T-cell (primary cell): Measurements from ENCODE around the gene SEL1L. TPM values are rescaled to one million over a fixed set of nuclear protein-coding genes. Genes with fewer than 3 reads are reported as not detected.

Experiments used
- ATAC-seq, 4 experiments: fragments of 200-7000 bp in 3 of 4; fragments of 150-1000 bp in 1 of 4; cut with Tn5 transposase; replicated peaks in 1 of 4; 1 replicate in 3 of 4; 2 replicates in 1 of 4; pipeline ENCODE4 v1.10.0; 2021; ENCODE audit warnings: moderate library complexity in 3 of 4, mild to moderate bottlenecking in 2 of 4, moderate number of reproducible peaks in 1 of 4
- CTCF ChIA-PET, 2 donors: fragments of 300-600 bp; sonication (Branson Sonifier 250); formaldehyde crosslinking; loops; one replicate each; lab custom pipeline; 2022; ENCODE audit warnings: antibody characterized with exemption in 2 of 2; lab: Charles Lee
- POLR2A ChIA-PET, 2 donors: fragments of 300-600 bp; sonication (Branson Sonifier 250); formaldehyde crosslinking; loops; one replicate each; lab custom pipeline; 2022; ENCODE audit warnings: antibody characterized with exemption in 2 of 2; lab: Charles Lee
- DNase-seq, 35 experiments: peaks; one replicate each; pipeline versions ENCODE4 v3.0.0 to v3.0.0-alpha.2; 2013 to 2023
- H3K27ac ChIP-seq: one replicate; pipeline ENCODE4 v1.5.1; 2013; ENCODE audit warnings: low read length
- H3K27me3 ChIP-seq, 2 experiments: replicated peaks in 1 of 2; 1 replicate in 1 of 2; 2 replicates in 1 of 2; pipeline versions ENCODE4 v1.6.1 to v1.7.0; 2013; ENCODE audit warnings: low read length in 1 of 2, mixed read lengths in 1 of 2; ENCODE audit not compliant: control insufficient read depth in 2 of 2, insufficient read depth in 2 of 2; ENCODE audit errors: extremely low read depth in 1 of 2
- H3K36me3 ChIP-seq, 2 donors: 1 replicate in 1 of 2; 2 replicates in 1 of 2; pipeline versions ENCODE4 v1.6.1 to v1.7.0; 2013; ENCODE audit warnings: low read length in 1 of 2; ENCODE audit not compliant: control insufficient read depth in 2 of 2, insufficient read depth in 1 of 2; ENCODE audit errors: extremely low read depth in 1 of 2
- H3K4me1 ChIP-seq, 2 experiments: 1 replicate in 1 of 2; 2 replicates in 1 of 2; pipeline versions ENCODE4 v1.6.1 to v1.7.0; 2013; ENCODE audit warnings: low read length in 2 of 2, mixed read lengths in 1 of 2; ENCODE audit not compliant: insufficient read depth in 2 of 2, control insufficient read depth in 1 of 2; ENCODE audit errors: extremely low read depth in 1 of 2
- H3K4me3 ChIP-seq, 2 donors: 1 replicate in 1 of 2; 2 replicates in 1 of 2; pipeline versions ENCODE4 v1.5.1 to v1.7.0; 2013; ENCODE audit warnings: mild to moderate bottlenecking in 2 of 2, low read length in 1 of 2, moderate library complexity in 1 of 2; ENCODE audit not compliant: control insufficient read depth in 1 of 2; ENCODE audit errors: extremely low read depth in 1 of 2
- H3K9me3 ChIP-seq: 2 replicates; pipeline ENCODE4 v1.7.0; 2013
- H3K27ac Mint-ChIP-seq, 2 donors: one replicate each; pipeline ENCODE4 v1.8.0; 2020 to 2021; ENCODE audit warnings: mild to moderate bottlenecking in 2 of 2, mixed read lengths in 2 of 2
- H3K27me3 Mint-ChIP-seq, 2 donors: one replicate each; pipeline ENCODE4 v1.8.0; 2021 to 2022; ENCODE audit warnings: mixed read lengths in 2 of 2
- H3K36me3 Mint-ChIP-seq: one replicate; pipeline ENCODE4 v1.8.0; 2021; ENCODE audit warnings: mixed read lengths
- H3K4me1 Mint-ChIP-seq, 3 donors: one replicate each; pipeline ENCODE4 v1.8.0; 2020 to 2022; ENCODE audit warnings: mixed read lengths in 3 of 3, mild to moderate bottlenecking in 1 of 3
- H3K4me3 Mint-ChIP-seq, 3 donors: one replicate each; pipeline ENCODE4 v1.8.0; 2020 to 2022; ENCODE audit warnings: mild to moderate bottlenecking in 3 of 3, mixed read lengths in 3 of 3, moderate library complexity in 3 of 3
- H3K9me3 Mint-ChIP-seq, 3 donors: one replicate each; pipeline ENCODE4 v1.8.0; 2020 to 2022; ENCODE audit warnings: mixed read lengths in 3 of 3
- WGBS: methylation state at CpG from one replicate; pipeline ENCODE4 v1.1.5; 2013; ENCODE audit warnings: missing lambda C conversion rate; ENCODE audit not compliant: insufficient coverage; 5-methylcytosine and 5-hydroxymethylcytosine counted together
- total RNA-seq, 35 experiments: library from RNA in 6 of 35; stranded (reverse) in 6 of 35; fragments of 120-200 nt in 1 of 35; gene quantifications; one replicate each; pipeline versions ENCODE4 v1.2.1 to v1.2.4 and lab custom pipeline; 2013 to 2026

Gene SEL1L
- total RNA-seq (10 to 100 TPM; 44.2 to 55.2 (median 52.7) TPM), total RNA-seq (lab: John Stamatoyannopoulos, UW) (48.7 to 190 (median 113) reads per million in 29 experiments)
- 40.2 TPM for total RNA-seq (2013)

DNA sequence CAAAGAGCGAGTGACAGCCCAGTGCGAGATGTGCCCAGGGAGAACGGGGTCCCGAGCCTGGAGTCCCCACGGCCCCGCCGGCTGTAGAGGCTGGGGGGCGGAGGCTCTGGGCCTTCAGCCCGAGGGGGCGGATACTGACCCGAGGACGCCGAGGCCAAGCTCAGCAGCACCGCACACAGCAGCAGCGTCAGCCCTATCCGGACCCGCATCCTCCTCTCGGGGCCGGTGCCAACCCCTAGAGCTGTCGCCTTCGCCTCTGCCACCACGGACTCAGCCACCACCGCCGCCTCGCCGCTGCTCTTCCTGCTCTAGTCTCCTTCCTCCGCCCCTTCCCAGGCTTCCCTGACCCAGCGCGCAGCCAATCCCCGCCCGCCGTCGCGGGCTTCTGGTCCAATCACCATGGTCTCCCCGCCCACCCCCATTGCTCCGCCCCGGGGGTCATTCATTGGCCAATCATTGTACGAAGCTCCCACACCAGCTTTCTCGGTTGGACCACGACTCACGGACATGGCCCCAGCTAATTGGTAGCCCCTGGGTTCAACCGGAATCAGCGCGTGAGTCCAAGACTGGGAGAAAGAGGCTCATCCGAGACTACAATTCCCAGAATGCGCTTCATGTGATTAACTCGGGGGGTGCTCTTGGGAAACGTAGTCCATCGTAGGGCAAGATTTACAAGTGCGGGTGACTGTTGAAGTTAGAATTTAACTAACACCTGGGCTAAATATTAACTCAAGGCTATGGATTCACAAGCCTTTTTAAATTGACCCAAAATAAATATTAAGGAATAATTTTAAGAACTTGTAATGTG is at the start of gene SEL1L:
Gene SEL1L (minus strand): TSS at position 318 of the 808 bp plus-strand sequence. CDS start 109 bp downstream, at position 209.
- ATAC-seq (peak; percentile 94 to 98 (median 96)), DNase-seq (peak; percentile 96 to 100 (median 99))
- CTCF ChIA-PET = interaction anchor here in 1 of 2 donors (0.8 kb wide), 1 partner anchor 315 kb away, joined by 4 read pairs; no protein-coding TSS in a partner anchor
- H3K27me3 Mint-ChIP-seq = peaks cover 0 to 7% of the 10 kb centered on the region in 2 donors
- peaks cover 0 to 4% (median 0%) of the 10 kb centered on the region in 3 donors for H3K9me3 Mint-ChIP-seq
- H3K27me3 ChIP-seq = peaks cover 0 to under 1% of the 10 kb centered on the region in 2 experiments
- no peaks in the 10 kb centered on the region for H3K9me3 ChIP-seq
- H3K36me3 Mint-ChIP-seq = no peaks in the 10 kb centered on the region
- H3K4me1 ChIP-seq = peaks cover 12 to 23% of the 10 kb centered on the region in 2 experiments
- WGBS = under 1% methylated on average over 44 of the region's 50 CpGs
- H3K27ac Mint-ChIP-seq = peak within 1 kb of the TSS; percentile 80 to 84
- peak within 1 kb of the TSS; percentile 64 for H3K27ac ChIP-seq
- POLR2A ChIA-PET = interaction anchor here in 1 of 2 donors (0.5 to 1.4 kb wide), 6 partner anchors 11 to 315 kb away, joined by 3 to 12 read pairs (median 5); partner anchors contain the start of gene GTF2A1
- H3K4me3 ChIP-seq = peak within 1 kb of the TSS; percentile 90 to 96
- peak within 1 kb of the TSS; percentile 84 to 96 (median 93) for H3K4me3 Mint-ChIP-seq
- peaks cover 59 to 62% (median 62%) of the 10 kb centered on the region in 3 donors for H3K4me1 Mint-ChIP-seq
- no peaks in the 10 kb centered on the region for H3K36me3 ChIP-seq

DNA sequence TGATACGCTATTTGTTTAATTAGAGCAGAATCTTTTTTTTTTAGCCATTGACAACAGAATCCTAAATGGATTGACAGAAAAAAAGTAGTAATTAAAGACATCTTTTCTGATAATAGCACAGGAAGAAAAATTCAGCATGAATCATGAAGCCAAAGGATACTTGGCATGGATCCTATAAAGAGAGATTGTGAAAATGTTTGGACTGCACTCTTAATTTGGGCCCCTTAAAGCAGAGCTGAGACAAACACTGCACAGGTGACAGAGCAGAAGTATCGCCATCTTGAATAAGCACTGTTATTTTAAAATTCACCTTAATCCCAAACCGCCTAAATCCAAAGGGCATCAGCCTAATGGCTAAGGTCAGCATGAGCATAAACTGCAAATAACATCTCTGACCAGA is 48.8 kb upstream of the SEL1L start:
- no peaks in the 10 kb centered on the region for H3K4me1 Mint-ChIP-seq
- Histone ChIP-seq H3K9me3 (no peaks in the 10 kb centered on the region), H3K27ac (no peak overlapping the region), H3K27me3 (no peaks in the 10 kb centered on the region), H3K36me3 (no peaks in the 10 kb centered on the region), H3K4me3 (no peak overlapping the region), H3K4me1 (no peaks in the 10 kb centered on the region)
- no peaks in the 10 kb centered on the region for H3K36me3 Mint-ChIP-seq
- DNase-seq (no peak), ATAC-seq (no peak)
- WGBS = 92% methylated on average over 2 of the region's 3 CpGs
- ChIA-PET CTCF (no interaction called here), POLR2A (no interaction called here)
- peaks cover 0 to 4% (median 4%) of the 10 kb centered on the region in 3 donors for H3K9me3 Mint-ChIP-seq
- H3K27ac Mint-ChIP-seq = no peak overlapping the region
- no peak overlapping the region for H3K4me3 Mint-ChIP-seq
- H3K27me3 Mint-ChIP-seq = peaks cover 5 to 35% of the 10 kb centered on the region in 2 donors

DNA sequence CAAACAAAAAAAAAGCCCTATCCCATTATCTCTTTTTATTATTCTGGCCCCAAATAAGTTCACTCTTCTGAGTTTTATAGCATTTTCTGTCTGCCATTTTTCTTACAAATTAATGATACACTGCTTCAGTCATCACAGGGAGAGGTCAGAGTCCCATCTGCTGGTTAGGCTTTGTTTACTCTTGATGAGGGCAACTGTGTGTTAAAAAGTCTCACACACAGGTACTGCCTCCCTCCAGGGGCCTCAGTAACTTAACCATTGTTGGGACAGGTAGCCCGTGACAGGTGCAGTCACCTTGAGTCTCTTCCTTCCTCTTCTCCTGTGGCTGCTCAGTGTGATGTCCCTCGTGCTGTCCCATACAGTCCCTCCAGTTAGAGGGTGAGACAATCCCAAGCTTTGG is 45.5 kb upstream of the SEL1L start:
- DNase-seq (no peak), ATAC-seq (no peak)
- peaks cover 7 to 39% of the 10 kb centered on the region in 2 donors for H3K27me3 Mint-ChIP-seq
- H3K27me3 ChIP-seq = no peaks in the 10 kb centered on the region
- no CpG with 5 or more reads among the region's 2 CpGs for WGBS
- no peaks in the 10 kb centered on the region for H3K36me3 ChIP-seq
- H3K27ac Mint-ChIP-seq = no peak overlapping the region
- POLR2A ChIA-PET = no interaction called here
- H3K4me3 Mint-ChIP-seq = no peak overlapping the region
- no peak overlapping the region for H3K4me3 ChIP-seq
- H3K9me3 ChIP-seq = no peaks in the 10 kb centered on the region
- H3K4me1 ChIP-seq = no peaks in the 10 kb centered on the region
- H3K36me3 Mint-ChIP-seq = no peaks in the 10 kb centered on the region
- H3K27ac ChIP-seq = no peak overlapping the region
- CTCF ChIA-PET = no interaction called here
- H3K9me3 Mint-ChIP-seq = peaks cover 0 to 4% (median 4%) of the 10 kb centered on the region in 3 donors
- no peaks in the 10 kb centered on the region for H3K4me1 Mint-ChIP-seq

DNA sequence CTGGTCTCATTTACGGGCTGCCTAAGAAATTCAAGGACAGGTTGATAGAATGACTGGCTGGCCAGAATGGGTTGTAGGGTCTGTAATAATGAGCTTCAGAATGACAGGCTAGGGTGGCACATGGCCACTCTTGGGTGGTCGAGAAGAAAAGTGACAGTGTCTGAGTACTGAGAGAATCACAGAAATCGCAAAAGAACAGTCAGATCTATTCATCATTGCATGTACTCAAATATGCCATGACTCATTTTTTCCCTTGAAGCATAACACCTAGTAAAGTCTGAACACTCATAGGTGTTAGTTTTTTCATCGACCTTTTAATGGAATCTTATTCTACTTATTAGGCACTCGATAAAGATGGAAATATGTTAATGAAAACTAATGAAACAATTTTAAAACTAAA is 37.8 kb upstream of the SEL1L start:
- Histone ChIP-seq H3K27me3 (peaks cover 0 to 7% of the 10 kb centered on the region in 2 experiments), H3K36me3 (no peaks in the 10 kb centered on the region), H3K9me3 (no peaks in the 10 kb centered on the region), H3K27ac (no peak overlapping the region), H3K4me1 (no peaks in the 10 kb centered on the region), H3K4me3 (no peak overlapping the region)
- no peak for ATAC-seq
- Mint-ChIP-seq H3K9me3 (no peaks in the 10 kb centered on the region), H3K27ac (no peak overlapping the region), H3K36me3 (no peaks in the 10 kb centered on the region), H3K4me3 (no peak overlapping the region), H3K4me1 (no peaks in the 10 kb centered on the region), H3K27me3 (peaks cover 9 to 14% of the 10 kb centered on the region in 2 donors)
- no peak for DNase-seq
- CTCF ChIA-PET = no interaction called here
- POLR2A ChIA-PET = no interaction called here
- WGBS = no CpG with 5 or more reads among the region's 5 CpGs

DNA sequence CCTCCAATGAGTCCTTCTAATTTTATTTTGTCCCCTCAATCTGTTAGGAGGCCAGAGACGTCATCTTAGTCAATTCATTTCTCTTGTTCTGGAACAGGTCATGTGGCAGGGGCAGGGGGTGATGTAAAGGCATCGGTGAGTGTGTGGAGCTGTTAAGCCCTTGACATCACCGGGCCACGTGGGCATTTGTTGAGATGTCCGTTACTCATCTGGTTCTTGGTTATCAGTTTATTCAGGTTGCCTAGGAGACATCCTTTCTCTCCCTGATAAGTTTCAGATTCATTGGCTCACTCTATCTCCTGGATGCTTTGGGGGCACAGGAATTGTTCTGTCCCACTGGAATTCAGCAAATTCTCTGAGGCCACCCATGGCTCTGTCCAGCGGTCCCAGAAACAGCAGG is 33.6 kb upstream of the SEL1L start:
- WGBS = 85% methylated on average over 5 of the region's 6 CpGs
- CTCF ChIA-PET = no interaction called here
- DNase-seq = no peak
- H3K4me3 Mint-ChIP-seq = no peak overlapping the region
- H3K9me3 Mint-ChIP-seq = no peaks in the 10 kb centered on the region
- peaks cover 0 to 7% of the 10 kb centered on the region in 2 experiments for H3K27me3 ChIP-seq
- H3K4me1 Mint-ChIP-seq = no peaks in the 10 kb centered on the region
- H3K36me3 Mint-ChIP-seq = no peaks in the 10 kb centered on the region
- H3K27me3 Mint-ChIP-seq = peaks cover 6 to 9% of the 10 kb centered on the region in 2 donors
- POLR2A ChIA-PET = no interaction called here
- H3K36me3 ChIP-seq = no peaks in the 10 kb centered on the region
- H3K4me3 ChIP-seq = no peak overlapping the region
- H3K27ac Mint-ChIP-seq = no peak overlapping the region
- H3K27ac ChIP-seq = no peak overlapping the region
- ATAC-seq = no peak
- H3K9me3 ChIP-seq = no peaks in the 10 kb centered on the region
- H3K4me1 ChIP-seq = no peaks in the 10 kb centered on the region

DNA sequence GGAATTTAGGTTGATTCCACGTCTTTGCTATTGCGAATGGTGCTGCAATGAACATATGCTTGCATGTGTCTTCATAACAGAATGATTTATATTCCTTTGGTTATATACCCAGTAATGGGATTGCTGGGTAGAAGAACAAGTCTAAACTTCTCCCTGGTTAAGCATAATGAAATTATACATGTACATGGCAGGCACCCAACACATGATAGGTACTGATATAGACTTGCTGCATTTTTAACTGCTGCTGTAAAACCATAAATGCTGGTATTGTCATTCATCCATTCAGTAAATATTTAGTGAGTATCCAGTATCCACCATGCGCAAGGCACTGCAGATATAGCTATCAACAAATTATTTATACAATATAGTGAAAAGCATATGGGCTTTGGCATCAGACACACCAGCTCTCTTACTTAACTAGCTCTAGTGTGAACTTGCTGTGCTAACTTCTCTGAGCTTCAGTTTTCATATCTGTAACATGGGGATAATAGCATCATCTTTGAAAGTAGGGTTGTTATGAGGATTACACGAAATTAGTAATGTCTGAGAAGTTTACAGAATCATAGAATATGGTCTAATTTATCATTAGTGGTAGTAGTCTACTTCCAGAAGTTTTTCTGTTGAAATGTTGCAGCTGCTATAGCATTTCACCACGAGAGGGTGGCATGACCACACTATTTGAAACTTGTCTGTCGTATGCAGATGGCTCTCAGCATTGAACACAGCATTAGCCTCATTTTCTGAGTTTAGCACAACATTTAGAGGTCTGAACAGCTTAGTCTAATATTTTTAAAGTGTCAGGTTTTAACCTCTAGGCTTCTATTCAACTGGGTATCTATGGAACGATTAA is 32.0 kb upstream of the SEL1L start:
- no peaks in the 10 kb centered on the region for H3K4me1 Mint-ChIP-seq
- POLR2A ChIA-PET = no interaction called here
- Histone ChIP-seq H3K9me3 (no peaks in the 10 kb centered on the region), H3K27ac (no peak overlapping the region), H3K4me3 (no peak overlapping the region), H3K4me1 (no peaks in the 10 kb centered on the region), H3K36me3 (no peaks in the 10 kb centered on the region), H3K27me3 (peaks cover 0 to 7% of the 10 kb centered on the region in 2 experiments)
- CTCF ChIA-PET = interaction anchor here in 1 of 2 donors (0.6 kb wide), 1 partner anchor 8 kb away, joined by 5 read pairs; no protein-coding TSS in a partner anchor
- peak in 2 of 35 experiments; percentile 1 to 9 for DNase-seq
- WGBS = 4% methylated on average over 3 of the region's 7 CpGs
- no peak overlapping the region for H3K27ac Mint-ChIP-seq
- no peaks in the 10 kb centered on the region for H3K36me3 Mint-ChIP-seq
- no peaks in the 10 kb centered on the region for H3K9me3 Mint-ChIP-seq
- ATAC-seq = no peak
- no peak overlapping the region for H3K4me3 Mint-ChIP-seq
- H3K27me3 Mint-ChIP-seq = peaks cover 8 to 14% of the 10 kb centered on the region in 2 donors
